IgD-negative memory B cell (primary cell): ENCODE data around the gene ABCA7. TPM values are rescaled to one million over a fixed set of nuclear protein-coding genes. Genes with fewer than 3 reads are reported as not detected.

ENCODE experiments used
- H3K27ac Mint-ChIP-seq, 3 donors: one replicate each; pipeline ENCODE4 v1.8.0; 2020 to 2022; ENCODE audit warnings: mild to moderate bottlenecking in 3 of 3, mixed read lengths in 3 of 3, moderate library complexity in 1 of 3
- H3K27me3 Mint-ChIP-seq: one replicate; pipeline ENCODE4 v1.8.0; 2021; ENCODE audit warnings: mixed read lengths
- H3K36me3 Mint-ChIP-seq: one replicate; pipeline ENCODE4 v1.8.0; 2020; ENCODE audit warnings: mild to moderate bottlenecking, mixed read lengths
- H3K4me1 Mint-ChIP-seq, 3 donors: one replicate each; pipeline ENCODE4 v1.8.0; 2020 to 2022; ENCODE audit warnings: mixed read lengths in 3 of 3, mild to moderate bottlenecking in 1 of 3
- H3K4me3 Mint-ChIP-seq, 4 donors: one replicate each; pipeline ENCODE4 v1.8.0; 2020 to 2022; ENCODE audit warnings: mild to moderate bottlenecking in 4 of 4, mixed read lengths in 4 of 4, moderate library complexity in 3 of 4
- H3K9me3 Mint-ChIP-seq, 3 donors: one replicate each; pipeline ENCODE4 v1.8.0; 2020 to 2021; ENCODE audit warnings: mixed read lengths in 3 of 3, mild to moderate bottlenecking in 1 of 3
- polyA plus RNA-seq: library from polyadenylated mRNA; unstranded; fragments of 300-500 nt; fragmentation: Illumina TruSeq; gene quantifications from one replicate; pipeline ENCODE4 v1.2.3, GENCODE V29; 2021

ABCA7 gene
- polyA plus RNA-seq, 1 donor from 2014 or later, result 21.4 TPM

DNA sequence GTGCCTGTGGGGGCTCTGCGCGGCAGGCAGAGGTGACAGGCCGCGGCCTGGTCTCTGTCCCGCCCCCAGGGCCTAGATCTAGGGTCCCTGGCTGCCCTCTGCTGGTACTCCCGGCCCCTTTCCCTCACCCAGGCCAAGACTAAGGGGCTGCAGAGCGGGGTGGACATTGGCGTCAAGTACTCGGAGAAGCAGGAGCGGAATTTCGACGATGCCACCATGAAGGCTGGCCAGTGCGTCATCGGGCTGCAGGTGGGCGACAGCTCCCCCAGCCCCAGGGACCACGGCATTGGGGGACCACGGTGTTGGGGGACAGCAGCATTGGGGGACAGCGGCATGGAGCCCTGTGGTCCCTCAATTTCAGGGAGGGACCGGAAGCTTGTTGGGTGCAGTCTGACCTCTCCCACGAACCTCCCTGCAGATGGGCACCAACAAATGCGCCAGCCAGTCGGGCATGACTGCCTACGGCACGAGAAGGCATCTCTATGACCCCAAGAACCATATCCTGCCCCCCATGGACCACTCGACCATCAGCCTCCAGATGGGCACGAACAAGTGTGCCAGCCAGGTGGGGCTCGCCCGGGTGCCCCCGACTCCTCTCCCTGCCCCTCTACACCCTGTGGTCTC lies 3.8 kb upstream of the ABCA7 start:
- H3K27ac Mint-ChIP-seq, result peak overlapping the region; percentile 67 to 100 (median 96)
- H3K4me1 Mint-ChIP-seq, result peaks cover 25 to 31% (median 26%) of the 10 kb centered on the region in 3 donors
- peaks cover 2% of the 10 kb centered on the region for H3K36me3 Mint-ChIP-seq
- H3K9me3 Mint-ChIP-seq, result peaks cover 0 to 2% (median 0%) of the 10 kb centered on the region in 3 donors
- no peaks in the 10 kb centered on the region for H3K27me3 Mint-ChIP-seq
- peak overlapping the region in 2 of 4 donors; percentile 63 to 93 for H3K4me3 Mint-ChIP-seq

DNA sequence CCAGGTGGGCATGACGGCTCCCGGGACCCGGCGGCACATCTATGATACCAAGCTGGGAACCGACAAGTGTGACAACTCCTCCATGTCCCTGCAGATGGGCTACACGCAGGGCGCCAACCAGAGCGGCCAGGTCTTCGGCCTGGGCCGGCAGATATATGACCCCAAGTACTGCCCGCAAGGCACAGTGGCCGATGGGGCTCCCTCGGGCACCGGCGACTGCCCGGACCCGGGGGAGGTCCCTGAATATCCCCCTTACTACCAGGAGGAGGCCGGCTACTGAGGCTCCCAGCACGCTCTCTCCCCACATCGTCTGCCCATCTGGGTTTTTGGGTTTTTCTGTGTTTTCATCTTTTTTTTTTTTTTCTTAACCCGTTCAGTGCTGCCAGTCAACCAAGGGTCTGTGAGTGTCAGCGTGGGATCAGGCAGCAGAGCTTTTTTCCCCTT lies 2.3 kb upstream of the ABCA7 start:
- peaks cover 25 to 33% (median 27%) of the 10 kb centered on the region in 3 donors for H3K4me1 Mint-ChIP-seq
- H3K4me3 Mint-ChIP-seq, result peak overlapping the region; percentile 90 to 99 (median 96)
- peaks cover 2% of the 10 kb centered on the region for H3K36me3 Mint-ChIP-seq
- peak overlapping the region; percentile 99 to 100 (median 99) for H3K27ac Mint-ChIP-seq
- peaks cover 0 to 2% (median 0%) of the 10 kb centered on the region in 3 donors for H3K9me3 Mint-ChIP-seq
- H3K27me3 Mint-ChIP-seq, result no peaks in the 10 kb centered on the region

GRCh38 chr19:1038978-1039645 lies 795 bp upstream of the ABCA7 start:
- peaks cover 2% of the 10 kb centered on the region for H3K36me3 Mint-ChIP-seq
- H3K4me3 Mint-ChIP-seq, result peak overlapping the region; percentile 93 to 99 (median 98)
- H3K27me3 Mint-ChIP-seq, result no peaks in the 10 kb centered on the region
- H3K9me3 Mint-ChIP-seq, result peaks cover 0 to 2% (median 0%) of the 10 kb centered on the region in 3 donors
- peak overlapping the region; percentile 99 to 100 (median 99) for H3K27ac Mint-ChIP-seq
- peaks cover 22 to 33% (median 24%) of the 10 kb centered on the region in 3 donors for H3K4me1 Mint-ChIP-seq

- peaks cover 3% of the 10 kb centered on the region for H3K36me3 Mint-ChIP-seq
- peak overlapping the region; percentile 93 to 99 (median 98) for H3K4me3 Mint-ChIP-seq
- peaks cover 0 to 2% (median 0%) of the 10 kb centered on the region in 3 donors for H3K9me3 Mint-ChIP-seq
- peak overlapping the region; percentile 86 to 100 (median 89) for H3K27ac Mint-ChIP-seq
- H3K27me3 Mint-ChIP-seq, result no peaks in the 10 kb centered on the region
- H3K4me1 Mint-ChIP-seq, result peaks cover 26 to 39% (median 26%) of the 10 kb centered on the region in 3 donors
Observed at GRCh38 chr19:1040476-1041271, 767 bp downstream of the ABCA7 start.

DNA sequence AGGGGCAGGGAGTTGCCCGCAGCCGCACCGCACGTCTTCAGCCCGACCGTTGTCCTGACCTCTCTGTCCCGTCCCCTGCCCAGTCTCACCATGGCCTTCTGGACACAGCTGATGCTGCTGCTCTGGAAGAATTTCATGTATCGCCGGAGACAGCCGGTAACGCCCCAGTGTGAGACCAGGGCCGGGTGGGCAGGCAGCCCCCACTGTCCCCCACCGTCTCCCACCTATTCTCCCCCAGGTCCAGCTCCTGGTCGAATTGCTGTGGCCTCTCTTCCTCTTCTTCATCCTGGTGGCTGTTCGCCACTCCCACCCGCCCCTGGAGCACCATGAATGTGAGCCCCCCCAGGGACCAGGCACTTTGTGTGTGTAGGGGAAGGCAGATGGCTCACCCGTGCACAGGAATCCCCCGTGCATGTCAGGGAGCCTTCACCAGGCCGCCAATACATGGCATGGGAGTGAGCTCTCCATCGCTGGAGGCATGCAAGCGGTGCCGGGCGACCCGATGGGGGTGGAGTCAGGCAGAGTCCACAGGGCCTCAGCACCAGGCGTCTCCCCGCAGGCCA lies 1.4 kb downstream of the ABCA7 start:
- H3K4me1 Mint-ChIP-seq, result peaks cover 26 to 39% (median 26%) of the 10 kb centered on the region in 3 donors
- H3K27ac Mint-ChIP-seq, result peak overlapping the region; percentile 86 to 100 (median 89)
- peaks cover 0 to 2% (median 0%) of the 10 kb centered on the region in 3 donors for H3K9me3 Mint-ChIP-seq
- H3K27me3 Mint-ChIP-seq, result no peaks in the 10 kb centered on the region
- peak overlapping the region; percentile 93 to 99 (median 98) for H3K4me3 Mint-ChIP-seq
- peaks cover 3% of the 10 kb centered on the region for H3K36me3 Mint-ChIP-seq

DNA sequence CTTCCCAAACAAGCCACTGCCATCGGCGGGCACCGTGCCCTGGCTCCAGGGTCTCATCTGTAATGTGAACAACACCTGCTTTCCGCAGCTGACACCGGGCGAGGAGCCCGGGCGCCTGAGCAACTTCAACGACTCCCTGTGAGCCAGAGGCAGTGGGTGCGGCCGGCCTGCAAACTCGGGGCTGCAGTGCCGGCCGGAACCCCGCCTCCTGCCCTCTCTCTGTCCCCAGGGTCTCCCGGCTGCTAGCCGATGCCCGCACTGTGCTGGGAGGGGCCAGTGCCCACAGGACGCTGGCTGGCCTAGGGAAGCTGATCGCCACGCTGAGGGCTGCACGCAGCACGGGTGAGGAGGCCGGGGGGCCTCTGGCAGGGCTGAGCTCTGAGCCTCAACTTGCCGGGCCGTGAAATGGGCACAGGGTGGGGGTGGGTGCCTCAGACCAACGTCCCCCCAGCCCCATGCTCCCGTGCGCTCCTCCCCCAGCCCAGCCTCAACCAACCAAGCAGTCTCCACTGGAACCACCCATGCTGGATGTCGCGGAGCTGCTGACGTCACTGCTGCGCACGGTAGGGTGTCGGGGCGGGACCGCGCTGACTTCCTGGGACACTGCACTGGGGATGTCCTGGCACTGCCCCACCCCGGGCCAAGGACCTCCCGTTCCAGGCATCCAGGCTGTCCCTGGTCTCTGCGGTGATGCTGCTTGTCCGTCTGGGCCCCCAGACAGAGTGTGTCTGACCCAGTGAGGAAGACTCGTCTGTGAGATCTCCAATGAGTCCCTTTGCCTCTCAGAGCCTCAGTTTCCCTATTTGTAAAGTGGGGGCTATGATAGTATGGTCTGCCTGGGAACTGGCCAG lies 2.2 kb downstream of the ABCA7 start:
- Mint-ChIP-seq H3K27me3 (no peaks in the 10 kb centered on the region), H3K36me3 (peaks cover 3% of the 10 kb centered on the region), H3K4me3 (peak overlapping the region in 2 of 4 donors; percentile 74 to 93), H3K4me1 (peaks cover 24 to 39% (median 26%) of the 10 kb centered on the region in 3 donors), H3K9me3 (peaks cover 0 to 2% (median 0%) of the 10 kb centered on the region in 3 donors), H3K27ac (peak overlapping the region in 1 of 3 donors; percentile 100)

DNA sequence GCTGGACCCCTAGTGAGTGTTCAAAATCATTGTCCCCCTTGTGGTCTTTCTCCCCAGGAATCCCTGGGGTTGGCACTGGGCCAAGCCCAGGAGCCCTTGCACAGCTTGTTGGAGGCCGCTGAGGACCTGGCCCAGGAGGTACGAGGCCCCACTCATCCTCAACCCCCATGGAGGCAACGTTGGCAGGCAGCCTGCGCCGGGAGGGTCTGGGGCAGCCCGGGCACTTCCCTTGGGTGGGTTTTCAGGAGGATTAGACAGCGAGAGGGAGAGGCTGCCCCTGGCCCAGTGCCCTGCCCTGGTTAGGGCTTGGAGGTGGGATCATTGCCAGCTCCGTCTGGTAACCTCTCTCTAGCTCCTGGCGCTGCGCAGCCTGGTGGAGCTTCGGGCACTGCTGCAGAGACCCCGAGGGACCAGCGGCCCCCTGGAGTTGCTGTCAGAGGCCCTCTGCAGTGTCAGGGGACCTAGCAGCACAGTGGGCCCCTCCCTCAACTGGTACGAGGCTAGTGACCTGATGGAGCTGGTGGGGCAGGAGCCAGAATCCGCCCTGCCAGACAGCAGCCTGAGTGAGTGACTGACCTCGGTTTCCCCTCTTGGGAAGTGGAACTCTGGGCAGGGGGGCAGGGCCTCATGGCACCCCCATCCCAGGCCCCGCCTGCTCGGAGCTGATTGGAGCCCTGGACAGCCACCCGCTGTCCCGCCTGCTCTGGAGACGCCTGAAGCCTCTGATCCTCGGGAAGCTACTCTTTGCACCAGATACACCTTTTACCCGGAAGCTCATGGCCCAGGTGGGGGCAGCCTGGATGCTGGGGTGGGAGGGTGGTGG lies 3.0 kb downstream of the ABCA7 start:
- peaks cover 0 to 2% (median 0%) of the 10 kb centered on the region in 3 donors for H3K9me3 Mint-ChIP-seq
- H3K4me1 Mint-ChIP-seq, result peaks cover 19 to 32% (median 21%) of the 10 kb centered on the region in 3 donors
- no peak overlapping the region for H3K27ac Mint-ChIP-seq
- peak overlapping the region in 2 of 4 donors; percentile 17 to 74 for H3K4me3 Mint-ChIP-seq
- peaks cover 3% of the 10 kb centered on the region for H3K36me3 Mint-ChIP-seq
- no peaks in the 10 kb centered on the region for H3K27me3 Mint-ChIP-seq

DNA sequence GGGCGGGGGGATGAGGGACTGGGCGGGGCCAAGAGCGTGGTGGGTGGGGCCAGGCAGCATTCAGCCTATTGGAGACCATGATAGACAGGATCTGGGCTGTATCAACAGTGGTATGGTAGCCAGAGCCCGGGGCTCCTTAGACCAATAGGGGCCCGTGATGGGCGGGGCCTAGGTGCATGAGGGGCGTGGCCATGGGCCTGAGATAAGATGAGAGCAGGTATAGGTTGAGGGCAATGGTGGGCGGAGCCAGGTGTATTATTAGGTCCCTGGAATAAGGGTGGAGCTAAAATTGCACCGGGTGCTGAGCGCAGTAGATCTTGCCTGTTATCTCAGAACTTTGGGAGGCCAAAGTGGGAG lies 5.3 kb downstream of the ABCA7 start:
- Mint-ChIP-seq H3K36me3 (peaks cover 3% of the 10 kb centered on the region), H3K9me3 (no peaks in the 10 kb centered on the region), H3K27ac (peak overlapping the region in 2 of 3 donors; percentile 46 to 53), H3K4me1 (peaks cover 6 to 14% (median 6%) of the 10 kb centered on the region in 3 donors), H3K27me3 (no peaks in the 10 kb centered on the region), H3K4me3 (peak overlapping the region in 2 of 4 donors; percentile 17 to 67)

GRCh38 chr19:1046117-1046626 lies 6.3 kb downstream of the ABCA7 start:
- peak overlapping the region in 2 of 3 donors; percentile 46 to 76 for H3K27ac Mint-ChIP-seq
- H3K36me3 Mint-ChIP-seq, result peaks cover 3% of the 10 kb centered on the region
- H3K9me3 Mint-ChIP-seq, result no peaks in the 10 kb centered on the region
- peaks cover 3 to 7% (median 3%) of the 10 kb centered on the region in 3 donors for H3K4me1 Mint-ChIP-seq
- H3K4me3 Mint-ChIP-seq, result no peak overlapping the region
- no peaks in the 10 kb centered on the region for H3K27me3 Mint-ChIP-seq

- H3K27me3 Mint-ChIP-seq, result no peaks in the 10 kb centered on the region
Observed at GRCh38 chr19:1046836-1047695, 7.2 kb downstream of the ABCA7 start.

DNA sequence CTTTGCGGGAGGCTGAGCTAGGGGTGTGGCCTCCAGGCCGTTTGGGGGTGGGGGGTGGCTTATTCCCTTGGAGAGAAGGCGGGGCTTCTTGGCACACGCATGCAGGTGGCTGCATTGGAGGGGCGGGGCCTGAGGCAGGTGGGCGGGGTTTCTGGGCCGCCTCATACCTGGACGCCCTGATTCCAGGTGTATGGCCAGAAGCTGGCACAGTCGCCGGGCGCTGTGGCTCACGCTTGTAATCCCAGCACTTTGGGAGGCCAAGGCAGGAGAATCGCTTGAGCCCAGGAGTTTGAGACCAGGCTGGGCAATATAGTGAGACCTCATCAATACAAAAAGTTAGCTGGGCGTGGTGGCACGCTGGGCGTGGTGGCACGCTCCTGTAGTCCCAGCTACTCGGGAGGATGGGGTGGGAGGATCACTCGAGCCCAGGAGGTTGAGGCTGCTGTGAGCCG lies 7.8 kb downstream of the ABCA7 start:
- no peak overlapping the region for H3K27ac Mint-ChIP-seq
- H3K9me3 Mint-ChIP-seq, result no peaks in the 10 kb centered on the region
- no peak overlapping the region for H3K4me3 Mint-ChIP-seq
- peaks cover 3% of the 10 kb centered on the region for H3K36me3 Mint-ChIP-seq
- peaks cover 2 to 6% (median 3%) of the 10 kb centered on the region in 3 donors for H3K4me1 Mint-ChIP-seq
- H3K27me3 Mint-ChIP-seq, result no peaks in the 10 kb centered on the region

More at GRCh38 chr19:1046836-1047695, 7.2 kb downstream of the ABCA7 start:
- H3K9me3 Mint-ChIP-seq, result no peaks in the 10 kb centered on the region
- peaks cover 2 to 6% (median 3%) of the 10 kb centered on the region in 3 donors for H3K4me1 Mint-ChIP-seq
- peaks cover 3% of the 10 kb centered on the region for H3K36me3 Mint-ChIP-seq
- H3K4me3 Mint-ChIP-seq, result peak overlapping the region in 1 of 4 donors; percentile 32
- H3K27ac Mint-ChIP-seq, result no peak overlapping the region

GRCh38 chr19:1049106-1049505 lies 9.2 kb downstream of the ABCA7 start:
- Mint-ChIP-seq H3K27me3 (no peaks in the 10 kb centered on the region), H3K4me3 (no peak overlapping the region), H3K9me3 (no peaks in the 10 kb centered on the region), H3K27ac (no peak overlapping the region), H3K36me3 (peaks cover 3% of the 10 kb centered on the region), H3K4me1 (peaks cover 2 to 6% (median 3%) of the 10 kb centered on the region in 3 donors)
